Fibroblast of lung (primary cell): ENCODE data around the gene MXRA7. TPM values are rescaled to one million over a fixed set of nuclear protein-coding genes. Genes with fewer than 3 reads are reported as not detected.

Experiments
- DNase-seq, 2 donors: peaks; one replicate each; pipeline versions ENCODE4 v3.0.0 to v3.0.0-alpha.2; 2010; ENCODE audit warnings: low read depth in 2 of 2
- H2AFZ ChIP-seq: 2 replicates; pipeline ENCODE4 v1.5.1; 2012; ENCODE audit warnings: low read length, control low read depth, inconsistent platforms
- H3K27ac ChIP-seq: 2 replicates; pipeline ENCODE4 v1.5.1; 2011; ENCODE audit warnings: low read length, control low read depth; ENCODE audit not compliant: insufficient read depth
- H3K27me3 ChIP-seq: 2 replicates; pipeline ENCODE4 v1.5.1; 2011; ENCODE audit warnings: mild to moderate bottlenecking, low read length; ENCODE audit not compliant: control insufficient read depth, insufficient read depth
- H3K36me3 ChIP-seq: 2 replicates; pipeline ENCODE4 v1.5.1; 2011; ENCODE audit warnings: low read length; ENCODE audit not compliant: control insufficient read depth, insufficient read depth
- H3K4me1 ChIP-seq: 2 replicates; pipeline ENCODE4 v1.5.1; 2011; ENCODE audit warnings: low read length; ENCODE audit not compliant: control insufficient read depth, insufficient read depth; ENCODE audit errors: extremely low read depth
- H3K4me2 ChIP-seq: 2 replicates; pipeline ENCODE4 v1.5.1; 2011; ENCODE audit warnings: low read length, control low read depth; ENCODE audit not compliant: insufficient read depth; ENCODE audit errors: extremely low read depth
- H3K4me3 ChIP-seq, 4 experiments: fragments of 200-600 bp in 1 of 4; sonication (generic) in 1 of 4; replicated peaks in 1 of 4; 2 replicates each; pipeline ENCODE4 v1.5.1; 2011 to 2016; ENCODE audit warnings: low read length in 4 of 4, low read depth in 3 of 4, mild to moderate bottlenecking in 3 of 4, control low read depth in 2 of 4, inconsistent platforms in 1 of 4, mixed read lengths in 1 of 4; ENCODE audit not compliant: insufficient read depth in 1 of 4; ENCODE audit errors: control extremely low read depth in 1 of 4
- H3K79me2 ChIP-seq: 2 replicates; pipeline ENCODE4 v1.5.1; 2012; ENCODE audit warnings: mild to moderate bottlenecking, low read length, inconsistent platforms; ENCODE audit not compliant: control insufficient read depth, insufficient read depth
- H3K9ac ChIP-seq: 2 replicates; pipeline ENCODE4 v1.5.1; 2011; ENCODE audit warnings: mild to moderate bottlenecking, low read length, control low read depth; ENCODE audit not compliant: insufficient read depth
- H3K9me3 ChIP-seq: 2 replicates; pipeline ENCODE4 v1.5.1; 2012; ENCODE audit warnings: low read depth, low read length; ENCODE audit not compliant: control insufficient read depth, insufficient read depth
- H4K20me1 ChIP-seq: 2 replicates; pipeline ENCODE4 v1.5.1; 2011; ENCODE audit warnings: low read length; ENCODE audit not compliant: control insufficient read depth, insufficient read depth; ENCODE audit errors: extremely low read depth
- EZH2 ChIP-seq: IDR thresholded peaks from 2 replicates; pipeline ENCODE4 v1.5.1; 2012; ENCODE audit warnings: low read length, control low read depth, mild to moderate bottlenecking; ENCODE audit errors: missing control alignments
- polyA minus RNA-seq: library from RNA; depleted of rRNA, polyadenylated mRNA; stranded (reverse); fragments of >200 nt; gene quantifications from 2 replicates; pipeline ENCODE4 v1.2.3, GENCODE V29; 2011; ENCODE audit warnings: low replicate concordance
- polyA plus RNA-seq, 2 donors: library from polyadenylated mRNA; depleted of rRNA in 1 of 2; stranded (reverse) in 1 of 2; unstranded in 1 of 2; fragments of >200 nt; gene quantifications; 2 replicates each; pipeline ENCODE4 v1.2.1, GENCODE V29; 2011 to 2012; ENCODE audit warnings: missing spikeins in 1 of 2
- total RNA-seq: library from RNA; depleted of rRNA; stranded (reverse); fragments of >200 nt; gene quantifications from 2 replicates; pipeline ENCODE4 v1.2.1, GENCODE V29; 2014
- TF ChIP-seq, protein P1 (sequence below), 2 donors: IDR thresholded peaks in 1 of 2; conservative IDR thresholded peaks in 1 of 2; 1 replicate in 1 of 2; 2 replicates in 1 of 2; pipeline ENCODE4 v1.5.1; 2011 to 2012; ENCODE audit warnings: low read length in 2 of 2, control low read depth in 1 of 2, inconsistent platforms in 1 of 2, low read depth in 1 of 2, mild to moderate bottlenecking in 1 of 2

MXRA7 gene
- total RNA-seq = 127 and 142 TPM in 2 replicates
- polyA plus RNA-seq = 215 and 307 TPM in 2 replicates
- 189 and 250 TPM in 2 replicates for polyA plus RNA-seq (2012)
- polyA minus RNA-seq = 200 and 284 TPM in 2 replicates

- peak within 1 kb of the TSS; percentile 97 for H3K4me2 ChIP-seq
- peak within 1 kb of the TSS; percentile 75 to 81 (median 78) for H3K4me3 ChIP-seq
- peak; percentile 51 to 67 for DNase-seq
- no peaks in the 10 kb centered on the region for H3K9me3 ChIP-seq
- no peaks in the 10 kb centered on the region for H4K20me1 ChIP-seq
- TF ChIP-seq, protein P1, sequence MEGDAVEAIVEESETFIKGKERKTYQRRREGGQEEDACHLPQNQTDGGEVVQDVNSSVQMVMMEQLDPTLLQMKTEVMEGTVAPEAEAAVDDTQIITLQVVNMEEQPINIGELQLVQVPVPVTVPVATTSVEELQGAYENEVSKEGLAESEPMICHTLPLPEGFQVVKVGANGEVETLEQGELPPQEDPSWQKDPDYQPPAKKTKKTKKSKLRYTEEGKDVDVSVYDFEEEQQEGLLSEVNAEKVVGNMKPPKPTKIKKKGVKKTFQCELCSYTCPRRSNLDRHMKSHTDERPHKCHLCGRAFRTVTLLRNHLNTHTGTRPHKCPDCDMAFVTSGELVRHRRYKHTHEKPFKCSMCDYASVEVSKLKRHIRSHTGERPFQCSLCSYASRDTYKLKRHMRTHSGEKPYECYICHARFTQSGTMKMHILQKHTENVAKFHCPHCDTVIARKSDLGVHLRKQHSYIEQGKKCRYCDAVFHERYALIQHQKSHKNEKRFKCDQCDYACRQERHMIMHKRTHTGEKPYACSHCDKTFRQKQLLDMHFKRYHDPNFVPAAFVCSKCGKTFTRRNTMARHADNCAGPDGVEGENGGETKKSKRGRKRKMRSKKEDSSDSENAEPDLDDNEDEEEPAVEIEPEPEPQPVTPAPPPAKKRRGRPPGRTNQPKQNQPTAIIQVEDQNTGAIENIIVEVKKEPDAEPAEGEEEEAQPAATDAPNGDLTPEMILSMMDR (conservative IDR thresholded peaks at IDR 0.05 in 1 of 2, IDR thresholded peaks at IDR 0.05 in 1 of 2; ENCODE audit: low read depth in 1 of 2, low read length in 2 of 2) = no peak
- TF ChIP-seq EZH2 = no peak
- peak within 1 kb of the TSS; percentile 72 for H3K9ac ChIP-seq
- H3K36me3 ChIP-seq = peaks cover 10% of the 10 kb centered on the region
- H3K4me1 ChIP-seq = peaks cover 30% of the 10 kb centered on the region
- H2AFZ ChIP-seq = no peak within 1 kb of the TSS
- H3K79me2 ChIP-seq = peaks cover 43% of the 10 kb centered on the region
- H3K27ac ChIP-seq = peak within 1 kb of the TSS; percentile 99
- no peaks in the 10 kb centered on the region for H3K27me3 ChIP-seq
These were observed at the start of gene MXRA7 for GRCh38 chr17:76710863-76711611. MXRA7 (minus strand) TSS chr17:76710965; CDS start chr17:76710946, 19 bp downstream.

DNA sequence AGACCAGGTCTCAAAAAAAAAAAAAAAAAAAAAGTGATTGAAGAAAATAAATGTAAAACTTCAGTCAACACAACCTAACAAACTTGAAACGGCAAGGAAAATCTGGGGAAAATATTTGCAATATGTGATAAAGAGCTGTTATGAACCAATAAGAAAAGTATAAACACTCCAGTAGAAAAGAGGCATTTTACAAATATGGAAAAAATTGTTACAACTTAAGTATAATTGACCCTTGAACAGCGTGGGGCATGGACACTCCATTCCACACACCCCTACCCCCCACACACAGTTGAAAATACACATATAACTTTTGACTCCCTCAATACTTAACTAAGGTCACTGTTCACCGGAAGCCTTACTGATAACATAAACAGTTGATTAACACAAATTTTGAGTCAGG lies 47.8 kb upstream of the MXRA7 start:
- Histone ChIP-seq H4K20me1 (no peaks in the 10 kb centered on the region), H3K4me2 (no peak overlapping the region), H3K27me3 (no peaks in the 10 kb centered on the region), H3K4me3 (no peak overlapping the region), H3K79me2 (no peaks in the 10 kb centered on the region), H3K27ac (no peak overlapping the region), H3K9me3 (no peaks in the 10 kb centered on the region), H3K9ac (no peak overlapping the region), H2AFZ (no peak overlapping the region), H3K4me1 (no peaks in the 10 kb centered on the region), H3K36me3 (peaks cover 2% of the 10 kb centered on the region)
- no peak for DNase-seq
- TF ChIP-seq, protein P1 (conservative IDR thresholded peaks at IDR 0.05 in 1 of 2, IDR thresholded peaks at IDR 0.05 in 1 of 2; ENCODE audit: low read depth in 1 of 2, low read length in 2 of 2) = no peak
- no peak for TF ChIP-seq EZH2

- Histone ChIP-seq H3K4me3 (no peak overlapping the region), H3K9me3 (no peaks in the 10 kb centered on the region), H4K20me1 (no peaks in the 10 kb centered on the region), H3K36me3 (peaks cover 2% of the 10 kb centered on the region), H3K79me2 (no peaks in the 10 kb centered on the region), H3K27me3 (no peaks in the 10 kb centered on the region), H2AFZ (no peak overlapping the region), H3K9ac (no peak overlapping the region), H3K4me1 (no peaks in the 10 kb centered on the region), H3K4me2 (no peak overlapping the region), H3K27ac (no peak overlapping the region)
- peak in 1 of 2 donors; percentile 25 for DNase-seq
- TF ChIP-seq EZH2 = no peak
- TF ChIP-seq, protein P1 (conservative IDR thresholded peaks at IDR 0.05 in 1 of 2, IDR thresholded peaks at IDR 0.05 in 1 of 2; ENCODE audit: low read depth in 1 of 2, low read length in 2 of 2) = no peak
These were observed 46.5 kb upstream of the MXRA7 start for GRCh38 chr17:76757256-76757655.
